H4 (cell line): ENCODE data around the gene FNDC8. TPM values are rescaled to one million over a fixed set of nuclear protein-coding genes. Genes with fewer than 3 reads are reported as not detected.
"Not testable (repeated sequence)": the region's sequence is repeated elsewhere in the genome, so short reads cannot be mapped to it uniquely, and the experiment has no call there.

Experiments used
- DNase-seq: peaks from one replicate; pipeline ENCODE4 v3.0.0-alpha.2; 2015; ENCODE audit warnings: low spot score
- total RNA-seq: library from RNA; depleted of rRNA; stranded (reverse); fragments of >200 nt; shearing (Covaris generic); gene quantifications from 2 replicates; pipeline ENCODE4 v1.2.3, GENCODE V29; 2014; rRNA removed

The FNDC8 gene
- total RNA-seq, 1 experiment from 2014 or later = 0.25 TPM

GRCh38 chr17:35169835-35170363 is 48.5 kb downstream of the FNDC8 start:
- DNase-seq = no peak

GRCh38 chr17:35170968-35171771 is 49.8 kb downstream of the FNDC8 start:
- DNase-seq = no peak

GRCh38 chr17:35171834-35172233 is 50.4 kb downstream of the FNDC8 start:
- no peak for DNase-seq

GRCh38 chr17:35172321-35172720 is 50.9 kb downstream of the FNDC8 start:
- DNase-seq = not testable (repeated sequence)

- DNase-seq = no peak
These were observed 53.5 kb downstream of the FNDC8 start for GRCh38 chr17:35174835-35175334.

GRCh38 chr17:35175638-35176415 is 54.4 kb downstream of the FNDC8 start:
- no peak for DNase-seq

- DNase-seq = no peak
These were observed 55.5 kb downstream of the FNDC8 start for GRCh38 chr17:35176897-35177296.

GRCh38 chr17:35179379-35179778 is 58.0 kb downstream of the FNDC8 start:
- not testable (repeated sequence) for DNase-seq

Other genes with a start within 250 kb of the FNDC8 start
- gene CCT6B, start 160.2 kb upstream of the FNDC8 start, total RNA-seq = 1.9 and 2.9 TPM in 2 replicates
- gene ZNF830, start 160.1 kb upstream of the FNDC8 start, total RNA-seq = 10.8 and 11.1 TPM in 2 replicates
- gene LIG3, start 141.1 kb upstream of the FNDC8 start, total RNA-seq = 23.6 and 31.9 TPM in 2 replicates
- gene RFFL, start 57.9 kb upstream of the FNDC8 start, total RNA-seq = 18.5 and 20.7 TPM in 2 replicates
- 11.8 and 11.9 TPM in 2 replicates for gene RAD51D, start 1.8 kb upstream of the FNDC8 start, total RNA-seq
- 17.6 and 20.2 TPM in 2 replicates for gene NLE1, start 20.7 kb downstream of the FNDC8 start, total RNA-seq
- not detected in 2 replicates for gene UNC45B, start 26.2 kb downstream of the FNDC8 start, total RNA-seq
- not detected in 2 replicates for gene SLC35G3, start 72.8 kb downstream of the FNDC8 start, total RNA-seq
- gene SLFN5, start 121.5 kb downstream of the FNDC8 start, total RNA-seq = 28.8 and 35.1 TPM in 2 replicates